Measurements from ENCODE around the gene ATP8A1.

ATP8A1 gene

DNA sequence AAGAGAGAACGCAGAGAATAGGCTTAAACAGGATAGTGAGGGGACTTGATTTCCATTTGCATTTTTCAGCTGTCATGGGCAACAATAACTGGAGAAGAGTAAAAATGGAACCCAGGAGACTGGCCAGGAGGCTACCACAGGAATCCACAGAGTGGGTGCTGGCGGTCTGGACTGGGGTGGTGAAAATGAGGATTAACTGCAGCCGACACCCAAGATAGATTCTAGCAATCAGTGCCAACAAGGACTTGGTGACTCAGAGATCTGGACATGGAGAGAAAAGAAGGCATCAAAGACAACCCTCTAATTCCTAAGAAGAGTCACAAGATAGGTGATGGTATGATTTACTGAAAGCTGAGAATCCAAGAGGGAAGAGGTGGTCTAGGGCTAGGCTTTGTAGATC lies 102.8 kb downstream of the ATP8A1 start:
- DNase-seq (ENCODE audit: low read depth), result no peak
- TF ChIP-seq, protein P1, sequence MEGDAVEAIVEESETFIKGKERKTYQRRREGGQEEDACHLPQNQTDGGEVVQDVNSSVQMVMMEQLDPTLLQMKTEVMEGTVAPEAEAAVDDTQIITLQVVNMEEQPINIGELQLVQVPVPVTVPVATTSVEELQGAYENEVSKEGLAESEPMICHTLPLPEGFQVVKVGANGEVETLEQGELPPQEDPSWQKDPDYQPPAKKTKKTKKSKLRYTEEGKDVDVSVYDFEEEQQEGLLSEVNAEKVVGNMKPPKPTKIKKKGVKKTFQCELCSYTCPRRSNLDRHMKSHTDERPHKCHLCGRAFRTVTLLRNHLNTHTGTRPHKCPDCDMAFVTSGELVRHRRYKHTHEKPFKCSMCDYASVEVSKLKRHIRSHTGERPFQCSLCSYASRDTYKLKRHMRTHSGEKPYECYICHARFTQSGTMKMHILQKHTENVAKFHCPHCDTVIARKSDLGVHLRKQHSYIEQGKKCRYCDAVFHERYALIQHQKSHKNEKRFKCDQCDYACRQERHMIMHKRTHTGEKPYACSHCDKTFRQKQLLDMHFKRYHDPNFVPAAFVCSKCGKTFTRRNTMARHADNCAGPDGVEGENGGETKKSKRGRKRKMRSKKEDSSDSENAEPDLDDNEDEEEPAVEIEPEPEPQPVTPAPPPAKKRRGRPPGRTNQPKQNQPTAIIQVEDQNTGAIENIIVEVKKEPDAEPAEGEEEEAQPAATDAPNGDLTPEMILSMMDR (IDR thresholded peaks at IDR 0.05; ENCODE audit: control insufficient read depth, insufficient read depth, low read depth, low read length, missing control alignments), result no peak
- no peak overlapping the region for H3K4me3 ChIP-seq (ENCODE audit: control insufficient read depth, low read depth, low read length)

DNA sequence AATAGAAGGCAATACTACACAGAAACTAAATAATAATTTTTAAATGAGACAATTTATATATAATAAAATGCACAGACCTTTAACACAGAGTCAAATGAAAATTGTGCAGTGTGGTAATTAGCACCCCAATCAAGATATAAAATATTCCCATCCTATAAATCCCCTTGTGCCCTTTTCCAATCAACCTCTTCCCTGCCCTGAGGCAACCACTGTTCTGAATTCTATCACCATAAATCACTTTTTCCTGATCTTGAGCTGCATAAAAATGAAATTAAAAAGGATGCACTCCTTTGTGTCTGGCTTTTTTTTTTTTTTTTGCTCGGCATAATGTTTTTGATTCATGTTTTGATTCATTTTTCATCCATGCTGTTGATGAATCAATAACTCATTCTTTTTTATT lies 107.0 kb downstream of the ATP8A1 start:
- TF ChIP-seq, protein P1 (IDR thresholded peaks at IDR 0.05; ENCODE audit: control insufficient read depth, insufficient read depth, low read depth, low read length, missing control alignments), result no peak
- DNase-seq (ENCODE audit: low read depth), result no peak

DNA sequence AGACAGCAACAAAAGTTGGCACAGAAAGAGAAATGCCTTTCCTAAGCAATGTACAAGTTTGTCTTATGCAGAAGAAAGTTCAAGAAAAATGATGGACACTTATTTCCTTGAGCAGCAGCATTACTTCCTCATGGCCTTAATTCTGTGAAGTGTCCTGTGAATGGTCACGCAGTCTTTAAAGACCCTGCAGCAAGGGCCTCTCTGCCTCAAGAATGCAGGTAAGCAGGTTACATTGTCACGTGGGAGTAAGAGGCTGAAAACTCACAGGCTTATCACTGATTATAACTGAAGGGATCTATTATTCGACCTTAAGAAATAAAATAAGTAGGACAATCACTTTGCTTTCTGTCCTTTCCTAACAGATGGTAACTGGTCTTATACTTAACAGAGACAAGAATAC lies 109.1 kb downstream of the ATP8A1 start:
- DNase-seq (ENCODE audit: low read depth), result no peak
- TF ChIP-seq, protein P1 (IDR thresholded peaks at IDR 0.05; ENCODE audit: control insufficient read depth, insufficient read depth, low read depth, low read length, missing control alignments), result no peak
- H3K4me3 ChIP-seq (ENCODE audit: control insufficient read depth, low read depth, low read length), result no peak overlapping the region

More for the DNA sequence above, 107.0 kb downstream of the ATP8A1 start:
- no peak overlapping the region for H3K4me3 ChIP-seq (ENCODE audit: control insufficient read depth, low read depth, low read length)

DNA sequence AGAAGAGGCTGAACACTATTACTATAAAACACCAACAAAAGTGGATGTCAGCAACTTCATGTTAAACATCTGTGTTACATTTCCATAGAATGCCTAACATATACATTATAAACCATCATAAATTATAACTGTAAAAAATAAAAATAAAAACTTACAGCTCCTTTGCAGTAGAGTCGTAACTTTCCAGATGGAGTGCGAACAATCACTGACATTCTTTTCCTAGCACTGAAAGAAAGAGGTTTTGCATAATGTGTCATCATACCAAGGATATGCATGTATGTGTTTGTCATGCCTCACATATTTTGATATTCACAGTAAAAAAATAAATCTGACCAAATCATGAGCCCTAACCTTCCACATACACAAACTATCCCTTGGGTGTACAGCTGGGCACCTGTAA lies 113.1 kb downstream of the ATP8A1 start:
- no peak overlapping the region for H3K4me3 ChIP-seq (ENCODE audit: control insufficient read depth, low read depth, low read length)
- no peak for DNase-seq (ENCODE audit: low read depth)
- TF ChIP-seq, protein P1 (IDR thresholded peaks at IDR 0.05; ENCODE audit: control insufficient read depth, insufficient read depth, low read depth, low read length, missing control alignments), result no peak

DNA sequence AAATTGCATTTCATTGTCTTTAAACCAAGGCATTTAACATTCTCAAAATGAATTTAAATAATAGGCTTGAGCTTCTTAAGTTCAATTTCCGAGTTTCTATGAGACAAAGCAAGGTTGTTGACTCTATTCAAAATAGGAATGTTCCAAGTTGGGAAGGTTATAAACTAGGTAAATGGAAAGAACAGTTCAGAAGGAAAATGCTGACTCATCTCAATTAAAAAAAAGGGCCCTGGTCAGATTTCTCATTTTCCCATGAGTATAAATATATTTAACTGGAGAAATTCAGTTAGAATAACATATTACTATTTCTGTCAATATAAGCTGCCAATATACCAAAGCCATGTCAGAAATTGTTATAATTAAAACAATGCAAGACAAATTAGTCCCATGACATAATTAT lies 113.8 kb downstream of the ATP8A1 start:
- H3K4me3 ChIP-seq (ENCODE audit: control insufficient read depth, low read depth, low read length), result no peak overlapping the region
- DNase-seq (ENCODE audit: low read depth), result no peak
- TF ChIP-seq, protein P1 (IDR thresholded peaks at IDR 0.05; ENCODE audit: control insufficient read depth, insufficient read depth, low read depth, low read length, missing control alignments), result no peak

DNA sequence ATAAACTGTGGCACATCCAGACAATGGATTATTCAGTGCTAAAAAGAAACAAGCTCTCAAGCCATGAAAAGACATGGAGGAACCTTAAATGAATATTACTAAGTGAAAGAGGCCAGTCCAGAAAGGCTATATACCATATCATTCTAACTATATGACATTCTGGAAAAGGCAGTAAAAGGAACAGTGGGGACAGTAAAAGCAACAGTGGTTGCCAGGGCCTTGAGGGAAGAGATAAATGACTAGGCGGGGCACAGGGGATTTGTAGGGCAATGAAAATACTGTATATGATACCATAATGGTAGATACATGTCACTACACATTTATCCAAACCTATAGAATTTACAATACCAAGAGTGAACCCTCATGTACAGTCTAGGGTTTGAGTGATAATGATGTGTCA lies 115.3 kb downstream of the ATP8A1 start:
- TF ChIP-seq, protein P1 (IDR thresholded peaks at IDR 0.05; ENCODE audit: control insufficient read depth, insufficient read depth, low read depth, low read length, missing control alignments), result no peak
- H3K4me3 ChIP-seq (ENCODE audit: control insufficient read depth, low read depth, low read length), result no peak overlapping the region
- DNase-seq (ENCODE audit: low read depth), result no peak

DNA sequence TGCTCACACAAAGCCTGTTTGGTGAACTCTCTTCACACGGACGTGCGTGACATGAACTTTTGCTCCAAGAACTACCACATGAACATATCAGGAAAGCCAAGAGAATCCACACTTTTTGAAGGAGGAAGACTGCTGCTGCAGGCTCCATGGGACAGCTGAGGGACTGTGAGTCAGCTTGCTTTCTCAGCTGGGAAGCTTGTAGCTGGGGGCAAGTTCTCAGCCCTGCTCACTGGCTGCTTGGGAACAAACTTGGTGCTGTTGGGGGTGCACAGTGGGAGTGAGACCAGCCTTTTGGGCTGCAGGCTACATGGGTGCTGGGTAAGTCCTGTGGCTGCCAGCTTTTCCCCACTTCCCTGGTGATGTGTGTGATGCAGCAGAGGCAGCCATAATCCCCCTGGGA lies 123.9 kb downstream of the ATP8A1 start:
- TF ChIP-seq, protein P1 (IDR thresholded peaks at IDR 0.05; ENCODE audit: control insufficient read depth, insufficient read depth, low read depth, low read length, missing control alignments), result no peak
- H3K4me3 ChIP-seq (ENCODE audit: control insufficient read depth, low read depth, low read length), result no peak overlapping the region
- no peak for DNase-seq (ENCODE audit: low read depth)

All from AG09309 (cell line).